Measurements from ENCODE around the gene GET3. TPM values are rescaled to one million over a fixed set of nuclear protein-coding genes. Genes with fewer than 3 reads are reported as not detected.

GET3 gene
- total RNA-seq (10 to 100 TPM; 50.9 to 84.4 TPM), polyA plus RNA-seq (ENCODE audit: insufficient read length in 2 of 2) (100 to 1,000 TPM; 119 to 120 TPM)
- long read RNA-seq, donor 1, transcript ASNA1-201 (7 exons, 1,280 nt): major isoform, 61 of 93 reads
- long read RNA-seq, donor 1, partial matches to known transcripts: 29 of 93 reads
- long read RNA-seq, donor 1, other reads (novel, unspliced or antisense): 0 of 93 reads
- long read RNA-seq, donor 2, transcript ASNA1-201 (7 exons, 1,280 nt): major isoform, 21 of 29 reads
- long read RNA-seq, donor 2, partial matches to known transcripts: 8 of 29 reads
- long read RNA-seq, donor 2, other reads (novel, unspliced or antisense): 0 of 29 reads
- long read RNA-seq, donor 3, transcript ASNA1-201 (7 exons, 1,280 nt): major isoform, 27 of 37 reads
- long read RNA-seq, donor 3, partial matches to known transcripts: 8 of 37 reads
- long read RNA-seq, donor 3, other reads (novel, unspliced or antisense): 0 of 37 reads
- long read RNA-seq, donor 4, transcript ASNA1-201 (7 exons, 1,280 nt): major isoform, 54 of 93 reads
- long read RNA-seq, donor 4, partial matches to known transcripts: 37 of 93 reads
- long read RNA-seq, donor 4, other reads (novel, unspliced or antisense): 0 of 93 reads

- no peaks in the 10 kb centered on the region for H3K9me3 ChIP-seq (ENCODE audit: control insufficient read depth, insufficient read depth, low read length)
- H3K27ac ChIP-seq (ENCODE audit: low read depth, low read length): peak within 1 kb of the TSS; percentile 94
- peak within 1 kb of the TSS; percentile 99 for H3K4me3 ChIP-seq (ENCODE audit: low read depth, low read length)
- peaks cover 41% of the 10 kb centered on the region for H3K4me1 ChIP-seq (ENCODE audit: control insufficient read depth, insufficient read depth, low read length)
- under 1% methylated on average over 27 of the region's 29 CpGs for WGBS (ENCODE audit: insufficient coverage)
- H3K27me3 ChIP-seq (ENCODE audit: control insufficient read depth, insufficient read depth, low read length): no peaks in the 10 kb centered on the region
- peaks cover 32% of the 10 kb centered on the region for H3K36me3 ChIP-seq (ENCODE audit: control insufficient read depth, insufficient read depth, low read length)
- peak; percentile 90 to 99 (median 94) for DNase-seq (ENCODE audit: low read depth in 4 of 6, low spot score in 6 of 6)
Measured at GRCh38 chr19:12736995-12737834, at the start of gene GET3. Gene GET3, plus strand, starts transcription at chr19:12737497. Its CDS starts 9 bp downstream, at chr19:12737506.

- no peaks in the 10 kb centered on the region for H3K27me3 ChIP-seq (ENCODE audit: control insufficient read depth, insufficient read depth, low read length)
- DNase-seq (ENCODE audit: low read depth in 4 of 6, low spot score in 6 of 6): no peak
- H3K36me3 ChIP-seq (ENCODE audit: control insufficient read depth, insufficient read depth, low read length): peaks cover 49% of the 10 kb centered on the region
- H3K4me3 ChIP-seq (ENCODE audit: low read depth, low read length): no peak overlapping the region
- no peaks in the 10 kb centered on the region for H3K9me3 ChIP-seq (ENCODE audit: control insufficient read depth, insufficient read depth, low read length)
- WGBS (ENCODE audit: insufficient coverage): 97% methylated on average over 11 of the region's 12 CpGs
- H3K4me1 ChIP-seq (ENCODE audit: control insufficient read depth, insufficient read depth, low read length): no peaks in the 10 kb centered on the region
- H3K27ac ChIP-seq (ENCODE audit: low read depth, low read length): no peak overlapping the region
Measured at GRCh38 chr19:12689012-12689411, 48.3 kb upstream of the GET3 start.

- Histone ChIP-seq H3K9me3 (ENCODE audit: control insufficient read depth, insufficient read depth, low read length) (no peaks in the 10 kb centered on the region), H3K27ac (ENCODE audit: low read depth, low read length) (no peak overlapping the region), H3K27me3 (ENCODE audit: control insufficient read depth, insufficient read depth, low read length) (no peaks in the 10 kb centered on the region), H3K4me1 (ENCODE audit: control insufficient read depth, insufficient read depth, low read length) (peaks cover under 1% of the 10 kb centered on the region), H3K4me3 (ENCODE audit: low read depth, low read length) (no peak overlapping the region), H3K36me3 (ENCODE audit: control insufficient read depth, insufficient read depth, low read length) (peaks cover 54% of the 10 kb centered on the region)
- DNase-seq (ENCODE audit: low read depth in 4 of 6, low spot score in 6 of 6): no peak
- WGBS (ENCODE audit: insufficient coverage): 90% methylated on average over 24 of the region's 26 CpGs
Measured at GRCh38 chr19:12689581-12690216, 47.6 kb upstream of the GET3 start.

- no peak overlapping the region for H3K27ac ChIP-seq (ENCODE audit: low read depth, low read length)
- peaks cover 25% of the 10 kb centered on the region for H3K4me1 ChIP-seq (ENCODE audit: control insufficient read depth, insufficient read depth, low read length)
- H3K27me3 ChIP-seq (ENCODE audit: control insufficient read depth, insufficient read depth, low read length): no peaks in the 10 kb centered on the region
- H3K4me3 ChIP-seq (ENCODE audit: low read depth, low read length): no peak overlapping the region
- no peak for DNase-seq (ENCODE audit: low read depth in 4 of 6, low spot score in 6 of 6)
- H3K36me3 ChIP-seq (ENCODE audit: control insufficient read depth, insufficient read depth, low read length): peaks cover 52% of the 10 kb centered on the region
- WGBS (ENCODE audit: insufficient coverage): 99% methylated on average over 5 of the region's 5 CpGs
- H3K9me3 ChIP-seq (ENCODE audit: control insufficient read depth, insufficient read depth, low read length): no peaks in the 10 kb centered on the region
Measured at GRCh38 chr19:12692960-12693359, 44.3 kb upstream of the GET3 start.

- Histone ChIP-seq H3K4me1 (ENCODE audit: control insufficient read depth, insufficient read depth, low read length) (peaks cover 25% of the 10 kb centered on the region), H3K36me3 (ENCODE audit: control insufficient read depth, insufficient read depth, low read length) (peaks cover 47% of the 10 kb centered on the region), H3K9me3 (ENCODE audit: control insufficient read depth, insufficient read depth, low read length) (no peaks in the 10 kb centered on the region), H3K27me3 (ENCODE audit: control insufficient read depth, insufficient read depth, low read length) (no peaks in the 10 kb centered on the region), H3K27ac (ENCODE audit: low read depth, low read length) (no peak overlapping the region), H3K4me3 (ENCODE audit: low read depth, low read length) (no peak overlapping the region)
- 96% methylated on average over 16 of the region's 16 CpGs for WGBS (ENCODE audit: insufficient coverage)
- DNase-seq (ENCODE audit: low read depth in 4 of 6, low spot score in 6 of 6): no peak
Measured at GRCh38 chr19:12694641-12695040, 42.7 kb upstream of the GET3 start.

- peaks cover 25% of the 10 kb centered on the region for H3K4me1 ChIP-seq (ENCODE audit: control insufficient read depth, insufficient read depth, low read length)
- no peaks in the 10 kb centered on the region for H3K9me3 ChIP-seq (ENCODE audit: control insufficient read depth, insufficient read depth, low read length)
- WGBS (ENCODE audit: insufficient coverage): 85% methylated on average over 1 of the region's 2 CpGs
- no peak overlapping the region for H3K27ac ChIP-seq (ENCODE audit: low read depth, low read length)
- DNase-seq (ENCODE audit: low read depth in 4 of 6, low spot score in 6 of 6): no peak
- no peaks in the 10 kb centered on the region for H3K27me3 ChIP-seq (ENCODE audit: control insufficient read depth, insufficient read depth, low read length)
- H3K36me3 ChIP-seq (ENCODE audit: control insufficient read depth, insufficient read depth, low read length): peaks cover 47% of the 10 kb centered on the region
- no peak overlapping the region for H3K4me3 ChIP-seq (ENCODE audit: low read depth, low read length)
Measured at GRCh38 chr19:12695096-12695495, 42.2 kb upstream of the GET3 start.

- H3K4me3 ChIP-seq (ENCODE audit: low read depth, low read length): peak overlapping the region; percentile 91
- WGBS (ENCODE audit: insufficient coverage): 100% methylated on average over 1 of the region's 1 CpG
- H3K27ac ChIP-seq (ENCODE audit: low read depth, low read length): no peak overlapping the region
- H3K4me1 ChIP-seq (ENCODE audit: control insufficient read depth, insufficient read depth, low read length): peaks cover 25% of the 10 kb centered on the region
- H3K27me3 ChIP-seq (ENCODE audit: control insufficient read depth, insufficient read depth, low read length): no peaks in the 10 kb centered on the region
- peaks cover 48% of the 10 kb centered on the region for H3K36me3 ChIP-seq (ENCODE audit: control insufficient read depth, insufficient read depth, low read length)
- H3K9me3 ChIP-seq (ENCODE audit: control insufficient read depth, insufficient read depth, low read length): no peaks in the 10 kb centered on the region
- DNase-seq (ENCODE audit: low read depth in 4 of 6, low spot score in 6 of 6): no peak
Measured at GRCh38 chr19:12695514-12695913, 41.8 kb upstream of the GET3 start.

GRCh38 chr19:12695997-12696365, 41.3 kb upstream of the GET3 start:
- Histone ChIP-seq H3K27ac (ENCODE audit: low read depth, low read length) (no peak overlapping the region), H3K4me1 (ENCODE audit: control insufficient read depth, insufficient read depth, low read length) (peaks cover 25% of the 10 kb centered on the region), H3K36me3 (ENCODE audit: control insufficient read depth, insufficient read depth, low read length) (peaks cover 48% of the 10 kb centered on the region), H3K9me3 (ENCODE audit: control insufficient read depth, insufficient read depth, low read length) (no peaks in the 10 kb centered on the region), H3K4me3 (ENCODE audit: low read depth, low read length) (peak overlapping the region; percentile 91), H3K27me3 (ENCODE audit: control insufficient read depth, insufficient read depth, low read length) (no peaks in the 10 kb centered on the region)
- no peak for DNase-seq (ENCODE audit: low read depth in 4 of 6, low spot score in 6 of 6)
- WGBS (ENCODE audit: insufficient coverage): 2% methylated on average over 32 of the region's 36 CpGs

All from spinal cord (tissue), 10 donors.